Dendritic cell treated with granulocyte-macrophage colony-stimulating factor and Interleukin-4, amounts not matched to agents 40 ng/mL and 50 ng/mL, for 4 days (primary cell): ENCODE results near the gene CD5L.

ENCODE experiments used
- H3K27ac Mint-ChIP-seq: one replicate; pipeline ENCODE4 v1.8.0; 2022; ENCODE audit warnings: mild to moderate bottlenecking, mixed read lengths
- H3K27me3 Mint-ChIP-seq: one replicate; pipeline ENCODE4 v1.8.0; 2022; ENCODE audit warnings: mild to moderate bottlenecking, mixed read lengths
- H3K36me3 Mint-ChIP-seq: one replicate; pipeline ENCODE4 v1.8.0; 2022; ENCODE audit warnings: low read depth, mixed read lengths
- H3K4me1 Mint-ChIP-seq: one replicate; pipeline ENCODE4 v1.8.0; 2022; ENCODE audit warnings: low read depth, mixed read lengths
- H3K4me3 Mint-ChIP-seq: one replicate; pipeline ENCODE4 v1.8.0; 2022; ENCODE audit warnings: mild to moderate bottlenecking, moderate library complexity, mixed read lengths
- H3K9me3 Mint-ChIP-seq: one replicate; pipeline ENCODE4 v1.8.0; 2022; ENCODE audit warnings: mixed read lengths
- intact Hi-C: fragments of 100-400 bp; cut with micrococcal nuclease; formaldehyde crosslinking; loops from one replicate; pipeline ENCODE4 v1.15.0; 2022

CD5L gene

GRCh38 chr1:157841708-157842107 is at the start of gene CD5L:
TSS of gene CD5L (minus strand) at chr1:157841808. CDS start at chr1:157841701, 107 bp downstream.
- no peaks in the 10 kb centered on the region for H3K9me3 Mint-ChIP-seq
- H3K27me3 Mint-ChIP-seq: peaks cover 8% of the 10 kb centered on the region
- H3K4me3 Mint-ChIP-seq: no peak within 1 kb of the TSS
- H3K27ac Mint-ChIP-seq: no peak within 1 kb of the TSS
- intact Hi-C loops: loop anchor here (10.0 kb wide), 1 partner anchor 67 kb away; the partner anchor contains the start of gene FCRL2
- no peaks in the 10 kb centered on the region for H3K36me3 Mint-ChIP-seq
- peaks cover 36% of the 10 kb centered on the region for H3K4me1 Mint-ChIP-seq

DNA sequence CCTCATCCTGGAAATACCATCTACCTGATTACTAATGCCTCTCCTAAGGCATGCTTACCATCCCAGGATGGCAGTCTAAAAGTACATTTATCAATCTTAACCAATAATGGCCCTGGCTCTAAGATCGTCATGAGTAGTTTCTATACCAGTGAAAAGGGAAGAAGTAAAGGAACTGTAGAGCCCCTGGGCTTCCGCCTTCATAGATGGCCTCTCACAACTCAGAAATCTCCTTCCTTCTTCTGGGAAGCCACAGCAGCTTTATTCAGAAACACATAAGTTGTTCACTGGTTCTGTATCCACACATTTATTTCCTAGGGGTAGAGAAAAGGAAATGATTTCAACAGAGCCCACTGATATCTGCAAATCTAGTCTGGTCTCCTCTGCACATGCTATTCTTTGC is 41.0 kb upstream of the CD5L start:
- intact Hi-C loops: no loop called here
- Mint-ChIP-seq H3K27me3 (peaks cover 6% of the 10 kb centered on the region), H3K4me1 (peaks cover 40% of the 10 kb centered on the region), H3K27ac (peak overlapping the region; percentile 61), H3K4me3 (no peak overlapping the region), H3K9me3 (no peaks in the 10 kb centered on the region), H3K36me3 (no peaks in the 10 kb centered on the region)

- H3K9me3 Mint-ChIP-seq: no peaks in the 10 kb centered on the region
- H3K4me1 Mint-ChIP-seq: peaks cover 40% of the 10 kb centered on the region
- peaks cover 8% of the 10 kb centered on the region for H3K27me3 Mint-ChIP-seq
- no peak overlapping the region for H3K4me3 Mint-ChIP-seq
- no peak overlapping the region for H3K27ac Mint-ChIP-seq
- no peaks in the 10 kb centered on the region for H3K36me3 Mint-ChIP-seq
- intact Hi-C loops: no loop called here
Measured at GRCh38 chr1:157880621-157881020, 39.0 kb upstream of the CD5L start.

- intact Hi-C loops: loop anchor here (1.0 to 5.0 kb wide), 2 partner anchors 70 to 159 kb away; no protein-coding TSS in a partner anchor
Measured at GRCh38 chr1:157878059-157878458, 36.5 kb upstream of the CD5L start.

DNA sequence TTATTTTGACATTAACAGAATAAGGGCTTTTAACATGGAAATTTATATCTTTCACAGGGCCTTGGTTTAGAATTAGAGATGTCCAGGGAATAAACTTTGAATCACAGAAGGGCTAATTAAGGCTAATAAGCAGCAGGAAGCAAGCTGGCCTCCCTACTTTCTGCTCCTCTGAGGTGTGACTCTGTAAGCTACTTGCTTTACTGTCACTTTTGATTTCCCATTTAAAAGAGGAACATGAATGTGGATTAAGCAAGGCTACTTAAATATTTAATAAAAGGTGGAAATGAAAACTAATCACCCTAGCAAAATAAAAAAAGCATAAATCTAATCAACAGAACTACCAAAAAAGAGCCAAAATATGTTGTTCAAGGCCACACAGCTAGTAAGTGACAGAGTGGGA is 28.9 kb upstream of the CD5L start:
- H3K9me3 Mint-ChIP-seq: no peaks in the 10 kb centered on the region
- H3K4me1 Mint-ChIP-seq: no peaks in the 10 kb centered on the region
- H3K36me3 Mint-ChIP-seq: no peaks in the 10 kb centered on the region
- H3K27ac Mint-ChIP-seq: no peak overlapping the region
- H3K4me3 Mint-ChIP-seq: no peak overlapping the region
- intact Hi-C loops: no loop called here
- peaks cover 25% of the 10 kb centered on the region for H3K27me3 Mint-ChIP-seq

More at GRCh38 chr1:157878059-157878458, 36.5 kb upstream of the CD5L start:
- peaks cover 25% of the 10 kb centered on the region for H3K4me1 Mint-ChIP-seq
- peaks cover 17% of the 10 kb centered on the region for H3K27me3 Mint-ChIP-seq
- no peaks in the 10 kb centered on the region for H3K36me3 Mint-ChIP-seq
- H3K4me3 Mint-ChIP-seq: no peak overlapping the region
- H3K27ac Mint-ChIP-seq: no peak overlapping the region
- no peaks in the 10 kb centered on the region for H3K9me3 Mint-ChIP-seq

DNA sequence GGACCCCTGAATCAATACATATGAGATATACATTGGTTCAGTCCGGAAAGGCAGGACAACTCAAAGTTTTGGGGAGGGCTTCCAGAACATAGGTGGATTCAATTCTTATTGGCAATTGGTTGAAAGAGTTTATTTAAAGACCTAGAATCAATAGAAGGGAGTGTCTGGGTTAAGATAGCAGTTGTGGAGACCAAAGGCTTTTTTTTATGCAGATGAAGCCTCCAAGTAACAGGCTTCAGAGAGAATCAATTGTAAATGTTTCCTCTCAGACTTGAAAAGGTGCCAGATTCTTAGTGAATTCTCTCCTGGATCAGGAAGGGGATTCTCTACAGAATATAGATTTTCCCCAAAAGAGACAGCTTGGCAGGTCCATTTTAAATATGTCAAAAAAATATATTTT is 27.0 kb upstream of the CD5L start:
- no peak overlapping the region for H3K4me3 Mint-ChIP-seq
- no peaks in the 10 kb centered on the region for H3K4me1 Mint-ChIP-seq
- peaks cover 30% of the 10 kb centered on the region for H3K27me3 Mint-ChIP-seq
- no peak overlapping the region for H3K27ac Mint-ChIP-seq
- intact Hi-C loops: no loop called here
- H3K36me3 Mint-ChIP-seq: no peaks in the 10 kb centered on the region
- no peaks in the 10 kb centered on the region for H3K9me3 Mint-ChIP-seq

DNA sequence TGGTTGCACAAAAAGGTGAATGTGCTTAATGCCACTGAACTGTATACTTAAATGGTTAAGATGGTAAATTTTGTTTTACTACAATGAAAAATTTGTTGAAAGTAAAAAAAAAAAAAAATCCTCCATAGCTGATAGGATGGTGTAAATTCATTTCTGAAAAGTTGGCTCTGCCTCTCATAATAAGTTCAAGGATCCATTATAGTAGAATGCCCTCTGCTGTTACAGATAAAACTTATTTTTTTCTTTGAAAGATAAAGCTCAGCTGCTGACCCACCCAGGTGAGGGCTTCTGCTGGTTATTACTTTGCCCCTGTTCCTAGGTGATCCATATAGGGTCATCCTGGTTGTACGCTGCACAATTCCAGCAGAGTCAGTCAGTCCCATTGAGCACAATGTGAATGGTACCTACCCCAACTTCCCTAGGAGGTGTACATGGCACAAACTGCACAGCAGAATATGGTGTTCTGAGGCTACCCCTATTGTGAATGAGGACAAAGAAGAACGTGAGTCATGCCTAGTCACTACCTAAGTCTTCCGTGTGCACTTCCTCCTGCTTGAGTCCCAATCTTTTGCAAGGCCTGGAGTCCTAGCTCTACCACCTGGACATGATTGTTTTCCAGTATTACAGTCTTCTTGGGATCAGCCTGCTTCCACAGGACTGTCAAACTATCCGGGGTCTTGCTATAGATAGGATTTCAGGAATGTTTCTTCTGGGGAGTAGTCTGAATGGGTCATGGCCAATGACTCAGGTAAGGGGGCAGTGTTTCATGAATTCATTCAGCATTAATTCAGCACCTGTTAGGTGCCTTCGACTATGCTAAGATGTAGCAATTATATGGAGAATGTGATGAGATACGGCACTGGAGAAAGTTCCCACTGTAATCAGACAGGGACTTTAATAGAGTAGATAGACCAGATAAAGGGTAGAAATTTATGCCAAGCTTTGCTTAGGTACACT is 20.8 kb upstream of the CD5L start:
- Mint-ChIP-seq H3K36me3 (no peaks in the 10 kb centered on the region), H3K4me3 (no peak overlapping the region), H3K27ac (no peak overlapping the region), H3K9me3 (no peaks in the 10 kb centered on the region), H3K4me1 (no peaks in the 10 kb centered on the region), H3K27me3 (peaks cover 26% of the 10 kb centered on the region)
- intact Hi-C loops: no loop called here

- no peak overlapping the region for H3K4me3 Mint-ChIP-seq
- H3K36me3 Mint-ChIP-seq: no peaks in the 10 kb centered on the region
- no peaks in the 10 kb centered on the region for H3K9me3 Mint-ChIP-seq
- H3K27me3 Mint-ChIP-seq: peaks cover 6% of the 10 kb centered on the region
- no peak overlapping the region for H3K27ac Mint-ChIP-seq
- H3K4me1 Mint-ChIP-seq: no peaks in the 10 kb centered on the region
- intact Hi-C loops: loop anchor here (5.0 kb wide), 1 partner anchor 49 kb away; no protein-coding TSS in a partner anchor
Measured at GRCh38 chr1:157856538-157856937, 14.9 kb upstream of the CD5L start.

DNA sequence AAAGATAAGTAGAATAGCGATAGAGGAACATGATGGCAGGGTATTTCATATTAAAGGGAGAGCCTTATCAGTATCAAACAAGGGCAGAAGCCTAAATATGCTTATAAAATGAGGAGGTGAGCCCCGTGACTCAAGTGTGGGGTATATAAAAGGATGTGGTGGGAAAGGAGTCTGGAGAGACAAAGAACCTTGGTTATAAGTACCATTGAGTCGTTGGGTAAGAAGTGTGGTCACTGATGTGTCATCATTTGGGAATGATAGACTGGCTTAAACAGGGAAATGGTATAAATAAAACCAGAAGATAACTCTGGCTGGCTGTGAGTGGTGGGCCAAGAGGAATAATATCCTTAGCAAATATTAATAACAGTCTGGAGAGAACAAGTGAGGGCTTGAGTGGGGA is 10.9 kb upstream of the CD5L start:
- no peak overlapping the region for H3K27ac Mint-ChIP-seq
- H3K4me3 Mint-ChIP-seq: no peak overlapping the region
- peaks cover 23% of the 10 kb centered on the region for H3K4me1 Mint-ChIP-seq
- intact Hi-C loops: no loop called here
- no peaks in the 10 kb centered on the region for H3K9me3 Mint-ChIP-seq
- peaks cover 3% of the 10 kb centered on the region for H3K27me3 Mint-ChIP-seq
- no peaks in the 10 kb centered on the region for H3K36me3 Mint-ChIP-seq

- H3K36me3 Mint-ChIP-seq: no peaks in the 10 kb centered on the region
- H3K9me3 Mint-ChIP-seq: no peaks in the 10 kb centered on the region
- no peak overlapping the region for H3K4me3 Mint-ChIP-seq
- peak overlapping the region; percentile 43 for H3K27ac Mint-ChIP-seq
- H3K4me1 Mint-ChIP-seq: peaks cover 29% of the 10 kb centered on the region
- intact Hi-C loops: loop anchor here (10.0 kb wide), 1 partner anchor 75 kb away; the partner anchor contains the start of gene FCRL2
- no peaks in the 10 kb centered on the region for H3K27me3 Mint-ChIP-seq
Measured at GRCh38 chr1:157849229-157849875, 7.7 kb upstream of the CD5L start.

GRCh38 chr1:157844089-157844830 is 2.7 kb upstream of the CD5L start:
- Mint-ChIP-seq H3K4me3 (no peak overlapping the region), H3K9me3 (no peaks in the 10 kb centered on the region), H3K4me1 (peaks cover 34% of the 10 kb centered on the region), H3K36me3 (no peaks in the 10 kb centered on the region), H3K27me3 (peaks cover 7% of the 10 kb centered on the region), H3K27ac (no peak overlapping the region)
- intact Hi-C loops: loop anchor here (10.0 kb wide), 1 partner anchor 69 kb away; the partner anchor contains the start of gene FCRL2

GRCh38 chr1:157842939-157843338 is 1.3 kb upstream of the CD5L start:
- Mint-ChIP-seq H3K4me3 (no peak overlapping the region), H3K27ac (no peak overlapping the region), H3K27me3 (peaks cover 8% of the 10 kb centered on the region)

DNA sequence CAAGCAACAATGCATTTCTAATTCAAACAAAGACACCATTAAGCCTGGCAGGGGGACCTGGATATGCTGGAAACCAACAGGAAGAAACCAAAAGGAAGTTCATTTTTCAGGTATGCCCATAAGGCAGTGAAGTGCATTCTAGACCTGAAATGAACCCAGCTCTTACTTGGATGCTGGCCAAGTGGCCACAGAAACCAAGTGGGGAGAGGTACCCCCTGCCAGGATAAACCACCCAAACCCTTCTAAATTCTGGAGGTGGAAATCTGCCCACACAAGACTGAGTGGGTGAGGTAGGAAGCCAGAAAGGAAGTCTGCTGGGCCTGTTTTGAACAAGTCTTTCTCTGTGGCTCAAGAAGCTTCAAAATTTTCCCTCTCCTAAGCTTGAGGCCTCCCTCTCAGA is 2.6 kb downstream of the CD5L start:
- Mint-ChIP-seq H3K4me1 (peaks cover 31% of the 10 kb centered on the region), H3K9me3 (no peaks in the 10 kb centered on the region), H3K27me3 (peaks cover 12% of the 10 kb centered on the region), H3K36me3 (no peaks in the 10 kb centered on the region), H3K27ac (no peak overlapping the region), H3K4me3 (no peak overlapping the region)
- intact Hi-C loops: no loop called here

More at GRCh38 chr1:157842939-157843338, 1.3 kb upstream of the CD5L start:
- Mint-ChIP-seq H3K4me1 (peaks cover 36% of the 10 kb centered on the region), H3K36me3 (no peaks in the 10 kb centered on the region), H3K9me3 (no peaks in the 10 kb centered on the region)
- intact Hi-C loops: loop anchor here (10.0 kb wide), 1 partner anchor 68 kb away; the partner anchor contains the start of gene FCRL2
